ENCODE measurements around the gene MOCS1. TPM values are rescaled to one million over a fixed set of nuclear protein-coding genes. Genes with fewer than 3 reads are reported as not detected.

The MOCS1 gene
- total RNA-seq, 1 donor from 2014 or later = 28.6 TPM

- Histone ChIP-seq H3K9me3 (replicated peaks) (no peaks in the 10 kb centered on the region), H3K4me1 (peaks cover under 1% of the 10 kb centered on the region), H3K27ac (replicated peaks) (no peak overlapping the region), H3K27me3 (ENCODE audit: low read depth) (no peaks in the 10 kb centered on the region), H3K4me3 (no peak overlapping the region), H3K36me3 (peaks cover 90% of the 10 kb centered on the region)
- no peak for TF ChIP-seq CTCF (IDR thresholded peaks at IDR 0.05; ENCODE audit: borderline replicate concordance)
- intact Hi-C loops (cut with micrococcal nuclease) = no loop called here
- DNase-seq = no peak
Observed at GRCh38 chr6:39912446-39912845, 21.8 kb downstream of the MOCS1 start.

DNA sequence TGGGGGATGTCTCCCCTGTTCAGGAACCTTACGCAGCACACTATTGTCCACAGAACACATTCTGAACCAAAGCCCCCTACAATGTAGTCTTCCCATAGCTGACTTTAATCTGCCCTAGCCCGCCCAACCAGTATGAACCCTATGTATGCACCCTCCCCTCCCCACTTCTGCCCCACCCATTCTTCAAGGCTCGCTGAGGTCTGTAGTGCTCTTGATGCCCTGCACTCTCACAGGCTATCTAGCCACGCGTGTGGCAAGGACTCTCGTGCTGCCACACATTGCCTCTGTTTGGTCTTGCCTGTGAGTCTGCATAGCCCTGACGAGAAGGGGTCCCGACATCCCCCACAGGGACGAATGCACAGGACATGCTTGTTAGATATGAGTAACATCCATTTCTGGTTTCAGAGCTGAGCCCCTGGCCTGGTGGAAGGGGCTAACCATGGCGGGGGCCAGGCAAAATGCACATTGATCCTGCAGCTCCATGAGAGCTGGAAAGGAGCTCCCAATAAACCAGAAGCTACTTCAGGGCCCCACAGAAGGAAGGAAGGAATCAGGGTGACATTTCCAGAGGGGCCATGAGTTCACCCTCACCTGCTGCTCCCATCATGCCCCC lies 22.6 kb downstream of the MOCS1 start:
- H3K36me3 ChIP-seq = peaks cover 87% of the 10 kb centered on the region
- DNase-seq = no peak
- TF ChIP-seq CTCF (IDR thresholded peaks at IDR 0.05; ENCODE audit: borderline replicate concordance) = no peak

DNA sequence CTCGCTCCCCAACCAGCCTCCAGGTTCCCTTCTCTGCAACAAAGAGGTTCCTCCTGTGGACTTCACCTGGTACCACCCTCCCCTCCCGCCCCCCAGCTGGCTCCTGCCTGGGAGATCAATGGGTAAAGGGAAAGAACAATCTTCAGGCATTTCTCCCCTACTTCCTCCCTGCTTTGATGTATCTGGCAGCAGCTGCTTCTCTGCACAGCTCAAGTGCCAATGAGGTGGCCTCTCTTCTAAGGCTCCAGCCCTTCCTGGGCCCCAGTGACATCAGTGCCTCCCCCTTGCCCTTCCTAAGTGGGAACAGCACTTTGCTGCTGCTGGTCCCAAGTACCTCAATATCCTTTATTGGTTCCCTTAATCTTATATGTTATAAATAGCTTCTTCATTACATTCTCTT lies 23.5 kb downstream of the MOCS1 start:
- no peak for TF ChIP-seq CTCF (IDR thresholded peaks at IDR 0.05; ENCODE audit: borderline replicate concordance)
- Histone ChIP-seq H3K27me3 (ENCODE audit: low read depth) (no peaks in the 10 kb centered on the region), H3K4me1 (no peaks in the 10 kb centered on the region), H3K27ac (replicated peaks) (no peak overlapping the region), H3K9me3 (replicated peaks) (no peaks in the 10 kb centered on the region), H3K4me3 (no peak overlapping the region), H3K36me3 (peaks cover 87% of the 10 kb centered on the region)
- DNase-seq = no peak
- intact Hi-C loops (cut with micrococcal nuclease) = no loop called here

More for the DNA sequence above, 22.6 kb downstream of the MOCS1 start:
- Histone ChIP-seq H3K4me3 (no peak overlapping the region), H3K27ac (replicated peaks) (no peak overlapping the region), H3K4me1 (no peaks in the 10 kb centered on the region), H3K27me3 (ENCODE audit: low read depth) (no peaks in the 10 kb centered on the region), H3K9me3 (replicated peaks) (no peaks in the 10 kb centered on the region)
- intact Hi-C loops (cut with micrococcal nuclease) = no loop called here

DNA sequence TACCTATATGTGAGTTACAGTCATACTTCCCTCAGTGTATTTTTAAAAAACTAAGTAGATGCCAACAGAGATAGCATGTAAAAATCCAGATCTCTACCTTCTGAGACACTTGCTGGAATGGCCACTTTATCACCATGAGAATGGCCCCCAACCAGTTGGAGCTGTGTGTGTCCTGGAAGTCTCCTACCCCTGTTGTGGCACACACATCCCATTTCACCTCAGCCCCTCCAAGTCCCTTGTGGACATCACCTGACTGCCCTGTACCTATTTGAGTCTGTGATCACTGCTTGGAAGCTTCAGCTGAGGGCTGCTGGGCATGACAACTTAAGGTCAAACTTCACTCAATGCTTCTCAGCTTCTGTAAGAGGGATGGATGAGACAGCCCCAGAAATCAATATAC lies 24.1 kb downstream of the MOCS1 start:
- H3K4me3 ChIP-seq = no peak overlapping the region
- intact Hi-C loops (cut with micrococcal nuclease) = no loop called here
- H3K4me1 ChIP-seq = no peaks in the 10 kb centered on the region
- H3K36me3 ChIP-seq = peaks cover 87% of the 10 kb centered on the region
- DNase-seq = no peak
- no peaks in the 10 kb centered on the region for H3K27me3 ChIP-seq (ENCODE audit: low read depth)
- H3K27ac ChIP-seq (replicated peaks) = no peak overlapping the region
- no peaks in the 10 kb centered on the region for H3K9me3 ChIP-seq (replicated peaks)
- no peak for TF ChIP-seq CTCF (IDR thresholded peaks at IDR 0.05; ENCODE audit: borderline replicate concordance)

DNA sequence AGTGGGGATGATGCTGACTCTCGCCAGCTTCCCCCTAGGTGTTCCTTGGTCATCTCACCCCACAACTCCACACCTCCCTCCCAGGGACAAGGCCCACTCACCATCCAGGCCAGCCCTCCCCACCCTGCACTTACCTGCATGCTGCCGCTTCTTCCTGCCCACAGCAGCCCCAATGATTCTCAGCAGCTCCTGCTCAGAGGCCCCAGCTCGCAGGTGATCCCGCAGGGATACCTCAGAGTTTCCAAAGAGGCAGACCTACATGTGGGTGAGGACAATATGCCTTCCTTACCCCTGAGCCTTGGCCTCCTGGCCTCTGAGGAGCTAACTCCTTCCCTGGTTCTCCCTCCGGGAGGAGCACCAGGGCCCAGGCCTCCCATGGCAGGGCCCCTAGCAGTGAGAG lies 24.6 kb downstream of the MOCS1 start:
- DNase-seq = no peak
- no peak for TF ChIP-seq CTCF (IDR thresholded peaks at IDR 0.05; ENCODE audit: borderline replicate concordance)
- Histone ChIP-seq H3K36me3 (peaks cover 85% of the 10 kb centered on the region), H3K27me3 (ENCODE audit: low read depth) (no peaks in the 10 kb centered on the region), H3K27ac (replicated peaks) (no peak overlapping the region), H3K4me1 (no peaks in the 10 kb centered on the region), H3K9me3 (replicated peaks) (no peaks in the 10 kb centered on the region), H3K4me3 (no peak overlapping the region)
- intact Hi-C loops (cut with micrococcal nuclease) = no loop called here
